A673 (cell line): ENCODE measurements around the gene URB1. TPM values are rescaled to one million over a fixed set of nuclear protein-coding genes. Genes with fewer than 3 reads are reported as not detected.

Source experiments
- BruUV-seq: library from RNA; stranded (reverse); fragments of 400-500 nt; replicated peaks from 2 replicates; lab custom pipeline; 2021; lab: Mats Ljungman, UMichigan
- CTCF ChIA-PET: fragments of 300-600 bp; sonication (Branson Sonifier 250); formaldehyde crosslinking; loops from one replicate; lab custom pipeline; 2022; ENCODE audit warnings: antibody characterized with exemption; lab: Charles Lee
- POLR2A ChIA-PET: fragments of 300-600 bp; sonication (Branson Sonifier 250); formaldehyde crosslinking; loops from one replicate; lab custom pipeline; 2022; ENCODE audit warnings: antibody characterized with exemption; ENCODE audit not compliant: low non-redundant PET; lab: Charles Lee
- DNase-seq: peaks from one replicate; pipeline ENCODE4 v3.0.0-alpha.2; 2015; ENCODE audit warnings: low spot score
- H3K27ac ChIP-seq: fragments of 200-600 bp; sonication (generic); 2 replicates; pipeline ENCODE4 v1.5.1; 2016; ENCODE audit warnings: mixed run types, low read depth, mild to moderate bottlenecking, mixed read lengths, antibody characterized with exemption, low read length; ENCODE audit not compliant: poor library complexity, severe bottlenecking
- H3K27me3 ChIP-seq: fragments of 200-600 bp; sonication (generic); replicated peaks from 2 replicates; pipeline ENCODE4 v1.6.1; 2017; ENCODE audit warnings: mixed run types, low read depth, mild to moderate bottlenecking, mixed read lengths, antibody characterized with exemption, low read length; ENCODE audit not compliant: insufficient read depth, poor library complexity
- H3K36me3 ChIP-seq: fragments of 200-600 bp; sonication (generic); 2 replicates; pipeline ENCODE4 v1.6.1; 2016; ENCODE audit warnings: mixed run types, mild to moderate bottlenecking, mixed read lengths, antibody characterized with exemption, low read length; ENCODE audit not compliant: insufficient read depth, poor library complexity, severe bottlenecking
- H3K4me1 ChIP-seq: fragments of 200-600 bp; sonication (generic); 2 replicates; pipeline ENCODE4 v1.6.1; 2017; ENCODE audit warnings: mixed run types, mild to moderate bottlenecking, mixed read lengths, antibody characterized with exemption, low read length; ENCODE audit not compliant: insufficient read depth, poor library complexity, severe bottlenecking
- H3K4me3 ChIP-seq: fragments of 200-600 bp; sonication (generic); 2 replicates; pipeline ENCODE4 v1.5.1; 2016; ENCODE audit warnings: low read depth, mixed run types, mild to moderate bottlenecking, mixed read lengths, low read length; ENCODE audit not compliant: poor library complexity, severe bottlenecking
- H3K9me3 ChIP-seq: fragments of 200-600 bp; sonication (generic); 2 replicates; pipeline ENCODE4 v1.6.1; 2016; ENCODE audit warnings: mixed run types, low read depth, mild to moderate bottlenecking, mixed read lengths, antibody characterized with exemption, low read length; ENCODE audit not compliant: poor library complexity, severe bottlenecking
- EZH2 ChIP-seq: fragments of 200-600 bp; sonication (generic); IDR thresholded peaks from 2 replicates; pipeline ENCODE4 v1.6.1; 2017; ENCODE audit warnings: borderline replicate concordance, low read depth, mild to moderate bottlenecking, mixed read lengths, antibody characterized with exemption, low read length; ENCODE audit not compliant: poor library complexity, severe bottlenecking
- intact Hi-C: fragments of 100-400 bp; cut with micrococcal nuclease; formaldehyde crosslinking; loops from one replicate; pipeline ENCODE4 v1.10.0; 2022; ENCODE audit not compliant: unreplicated experiment
- total RNA-seq: library from RNA; stranded (reverse); gene quantifications from 2 replicates; pipeline ENCODE4 v1.2.3, GENCODE V29; 2021
- TF ChIP-seq, protein P1 (sequence below): fragments of 300-800, 200-600 bp; sonication (generic); conservative IDR thresholded peaks from 2 replicates; pipeline ENCODE4 v1.5.1; 2017; ENCODE audit warnings: low read depth, mild to moderate bottlenecking, antibody characterized with exemption, low read length, moderate library complexity, mixed read lengths

URB1 gene
- total RNA-seq, 1 experiment from 2014 or later: 30.5 TPM

GRCh38 chr21:32321480-32321879 is 71.3 kb downstream of the URB1 start:
- BruUV-seq: no TSS peak
- no peaks in the 10 kb centered on the region for H3K27me3 ChIP-seq
- DNase-seq: no peak
- no peaks in the 10 kb centered on the region for H3K4me1 ChIP-seq
- TF ChIP-seq, protein P1, sequence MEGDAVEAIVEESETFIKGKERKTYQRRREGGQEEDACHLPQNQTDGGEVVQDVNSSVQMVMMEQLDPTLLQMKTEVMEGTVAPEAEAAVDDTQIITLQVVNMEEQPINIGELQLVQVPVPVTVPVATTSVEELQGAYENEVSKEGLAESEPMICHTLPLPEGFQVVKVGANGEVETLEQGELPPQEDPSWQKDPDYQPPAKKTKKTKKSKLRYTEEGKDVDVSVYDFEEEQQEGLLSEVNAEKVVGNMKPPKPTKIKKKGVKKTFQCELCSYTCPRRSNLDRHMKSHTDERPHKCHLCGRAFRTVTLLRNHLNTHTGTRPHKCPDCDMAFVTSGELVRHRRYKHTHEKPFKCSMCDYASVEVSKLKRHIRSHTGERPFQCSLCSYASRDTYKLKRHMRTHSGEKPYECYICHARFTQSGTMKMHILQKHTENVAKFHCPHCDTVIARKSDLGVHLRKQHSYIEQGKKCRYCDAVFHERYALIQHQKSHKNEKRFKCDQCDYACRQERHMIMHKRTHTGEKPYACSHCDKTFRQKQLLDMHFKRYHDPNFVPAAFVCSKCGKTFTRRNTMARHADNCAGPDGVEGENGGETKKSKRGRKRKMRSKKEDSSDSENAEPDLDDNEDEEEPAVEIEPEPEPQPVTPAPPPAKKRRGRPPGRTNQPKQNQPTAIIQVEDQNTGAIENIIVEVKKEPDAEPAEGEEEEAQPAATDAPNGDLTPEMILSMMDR: no peak
- no peak for TF ChIP-seq EZH2
- H3K36me3 ChIP-seq: peaks cover 97% of the 10 kb centered on the region
- H3K9me3 ChIP-seq: no peaks in the 10 kb centered on the region
- POLR2A ChIA-PET: no interaction called here
- intact Hi-C loops: no loop called here
- no peak overlapping the region for H3K27ac ChIP-seq
- CTCF ChIA-PET: no interaction called here
- H3K4me3 ChIP-seq: no peak overlapping the region

DNA sequence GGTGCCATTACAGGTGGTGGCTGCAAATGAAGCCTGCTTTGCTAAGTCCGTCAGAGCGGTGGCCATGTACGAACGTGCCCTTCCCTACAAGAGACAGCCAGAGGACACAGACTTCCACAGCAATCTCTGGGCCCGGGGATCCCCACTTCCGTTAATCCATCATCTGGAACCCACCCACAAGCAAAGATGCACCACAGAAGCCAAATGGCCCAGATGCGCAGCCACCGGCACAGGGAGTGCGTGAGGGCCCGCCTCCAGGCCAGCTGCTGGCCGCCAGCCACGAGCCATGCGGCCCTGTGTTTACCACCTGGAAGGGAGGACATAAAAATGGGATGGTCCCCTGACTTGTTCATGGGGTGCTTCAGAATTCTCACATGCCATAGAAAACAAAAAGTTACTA is 72.1 kb downstream of the URB1 start:
- ChIA-PET CTCF (no interaction called here), POLR2A (no interaction called here)
- Histone ChIP-seq H3K4me1 (no peaks in the 10 kb centered on the region), H3K27ac (no peak overlapping the region), H3K27me3 (no peaks in the 10 kb centered on the region), H3K9me3 (no peaks in the 10 kb centered on the region), H3K36me3 (peaks cover 96% of the 10 kb centered on the region), H3K4me3 (no peak overlapping the region)
- no peak for TF ChIP-seq EZH2
- TF ChIP-seq, protein P1: no peak
- intact Hi-C loops: no loop called here
- no TSS peak for BruUV-seq
- no peak for DNase-seq

GRCh38 chr21:32320059-32320458 is 72.8 kb downstream of the URB1 start:
- DNase-seq: no peak
- H3K4me3 ChIP-seq: no peak overlapping the region
- H3K27me3 ChIP-seq: no peaks in the 10 kb centered on the region
- ChIA-PET POLR2A (no interaction called here), CTCF (no interaction called here)
- no peak overlapping the region for H3K27ac ChIP-seq
- H3K4me1 ChIP-seq: no peaks in the 10 kb centered on the region
- no peaks in the 10 kb centered on the region for H3K9me3 ChIP-seq
- no peak for TF ChIP-seq EZH2
- TF ChIP-seq, protein P1: no peak
- no TSS peak for BruUV-seq
- H3K36me3 ChIP-seq: peaks cover 93% of the 10 kb centered on the region
- intact Hi-C loops: no loop called here
